WTC11 (cell line): ENCODE results near the gene ABCA3. TPM values are rescaled to one million over a fixed set of nuclear protein-coding genes. Genes with fewer than 3 reads are reported as not detected.

Experiments used
- ATAC-seq: fragments of 200-7000 bp; cut with Tn5 transposase; 2 replicates; pipeline ENCODE4 v1.10.0; 2021; ENCODE audit warnings: mild to moderate bottlenecking, moderate library complexity
- CTCF ChIA-PET: fragments of 300-600 bp; sonication (Branson Sonifier 250); formaldehyde crosslinking; loops from one replicate; lab custom pipeline; 2021; ENCODE audit warnings: antibody characterized with exemption; lab: Charles Lee
- POLR2A ChIA-PET: fragments of 350-600 bp; sonication (Branson Sonifier 250); formaldehyde crosslinking; loops from one replicate; lab custom pipeline; 2021; ENCODE audit warnings: antibody characterized with exemption; lab: Charles Lee
- DNase-seq: peaks from one replicate; pipeline ENCODE4 v3.0.0; 2021; ENCODE audit warnings: low spot score
- H3K27ac Mint-ChIP-seq: 2 replicates; pipeline ENCODE4 v1.8.0; 2021; ENCODE audit warnings: mixed read lengths
- H3K27me3 Mint-ChIP-seq: 2 replicates; pipeline ENCODE4 v1.8.0; 2021; ENCODE audit warnings: low read depth, mild to moderate bottlenecking, moderate library complexity, mixed read lengths
- H3K36me3 Mint-ChIP-seq: 2 replicates; pipeline ENCODE4 v1.8.0; 2021; ENCODE audit warnings: mixed read lengths
- H3K4me1 Mint-ChIP-seq: 2 replicates; pipeline ENCODE4 v1.8.0; 2022; ENCODE audit warnings: mixed read lengths
- H3K4me3 Mint-ChIP-seq: 2 replicates; pipeline ENCODE4 v1.8.0; 2021; ENCODE audit warnings: mild to moderate bottlenecking, moderate library complexity, mixed read lengths
- H3K9me3 Mint-ChIP-seq: 2 replicates; pipeline ENCODE4 v1.8.0; 2021; ENCODE audit warnings: mixed read lengths
- CBFB ChIP-seq: sonication (generic); formaldehyde crosslinking; IDR thresholded peaks from 2 replicates; pipeline ENCODE4 v1.8.1; 2022; ENCODE audit warnings: mild to moderate bottlenecking, low read depth, missing genetic modification reagents
- CREM ChIP-seq: sonication (generic); formaldehyde crosslinking; IDR thresholded peaks from 2 replicates; pipeline ENCODE4 v1.8.1; 2022; ENCODE audit warnings: mild to moderate bottlenecking, missing genetic modification reagents, moderate library complexity
- ESRRA ChIP-seq: sonication (generic); formaldehyde crosslinking; IDR thresholded peaks from 2 replicates; pipeline ENCODE4 v1.8.1; 2022; ENCODE audit warnings: mild to moderate bottlenecking, missing genetic modification reagents, borderline replicate concordance
- FOXP1 ChIP-seq: sonication (generic); formaldehyde crosslinking; IDR thresholded peaks from 2 replicates; pipeline ENCODE4 v1.8.0; 2022; ENCODE audit warnings: missing genetic modification reagents, mild to moderate bottlenecking, moderate library complexity, borderline replicate concordance
- GABPB1 ChIP-seq: sonication (generic); formaldehyde crosslinking; IDR thresholded peaks from 2 replicates; pipeline ENCODE4 v1.8.1; 2023; ENCODE audit warnings: mild to moderate bottlenecking, missing genetic modification reagents
- GTF2I ChIP-seq: fragments of 250-450 bp; sonication (Bioruptor Pico); conservative IDR thresholded peaks from 2 replicates; pipeline ENCODE4 v1.4.0; 2021; ENCODE audit warnings: mild to moderate bottlenecking
- MXD4 ChIP-seq: fragments of 250-450 bp; sonication (Bioruptor Pico); IDR thresholded peaks from 2 replicates; pipeline ENCODE4 v1.8.0; 2021; ENCODE audit warnings: mild to moderate bottlenecking, moderate library complexity, borderline replicate concordance
- NFE2L1 ChIP-seq: sonication (generic); formaldehyde crosslinking; IDR thresholded peaks from 2 replicates; pipeline ENCODE4 v1.8.1; 2023; ENCODE audit warnings: missing genetic modification reagents
- NR3C1 ChIP-seq: sonication (generic); formaldehyde crosslinking; conservative IDR thresholded peaks from 2 replicates; pipeline ENCODE4 v1.8.1; 2023; ENCODE audit warnings: low read depth, mild to moderate bottlenecking, missing genetic modification reagents
- SMAD4 ChIP-seq: sonication (generic); formaldehyde crosslinking; IDR thresholded peaks from 2 replicates; pipeline ENCODE4 v1.8.0; 2022; ENCODE audit warnings: mild to moderate bottlenecking, missing genetic modification reagents
- TEAD4 ChIP-seq: sonication (generic); formaldehyde crosslinking; IDR thresholded peaks from 2 replicates; pipeline ENCODE4 v1.8.0; 2022; ENCODE audit warnings: mild to moderate bottlenecking, missing genetic modification reagents
- ZNF396 ChIP-seq: fragments of 250-450 bp; sonication (Bioruptor Pico); IDR thresholded peaks from 2 replicates; pipeline ENCODE4 v1.8.0; 2021; ENCODE audit warnings: mild to moderate bottlenecking, moderate library complexity, borderline replicate concordance
- ZNF423 ChIP-seq: fragments of 250-450 bp; sonication (Bioruptor Pico); IDR thresholded peaks from 2 replicates; pipeline ENCODE4 v2.1.2; 2022; ENCODE audit warnings: mild to moderate bottlenecking, moderate library complexity
- total RNA-seq: library from RNA; stranded (reverse); gene quantifications from 3 replicates; pipeline ENCODE4 v1.2.3, GENCODE V29; 2021
- TF ChIP-seq, protein P1 (sequence below): fragments of 250-450 bp; sonication (Bioruptor Pico); IDR thresholded peaks from 2 replicates; pipeline ENCODE4 v1.9.0; 2021; ENCODE audit warnings: mild to moderate bottlenecking
- TF ChIP-seq, protein P2 (sequence below): sonication (generic); formaldehyde crosslinking; IDR thresholded peaks from 2 replicates; pipeline ENCODE4 v1.8.0; 2023; ENCODE audit warnings: mild to moderate bottlenecking, missing genetic modification reagents
- TF ChIP-seq, protein P3 (sequence below): sonication (generic); formaldehyde crosslinking; conservative IDR thresholded peaks from 2 replicates; pipeline ENCODE4 v1.8.1; 2022; ENCODE audit warnings: mild to moderate bottlenecking, missing genetic modification reagents
- TF ChIP-seq, protein P4 (sequence below): fragments of 250-450 bp; sonication (Bioruptor Pico); IDR thresholded peaks from 2 replicates; pipeline ENCODE4 v1.9.0; 2021; ENCODE audit warnings: mild to moderate bottlenecking, borderline replicate concordance
- TF ChIP-seq, protein P5 (sequence below): sonication (generic); formaldehyde crosslinking; conservative IDR thresholded peaks from 2 replicates; pipeline ENCODE4 v1.8.1; 2023; ENCODE audit warnings: mild to moderate bottlenecking, low read depth, missing genetic modification reagents, moderate library complexity
- TF ChIP-seq, protein P6 (sequence below): sonication (generic); formaldehyde crosslinking; IDR thresholded peaks from 2 replicates; pipeline ENCODE4 v1.8.1; 2023; ENCODE audit warnings: mild to moderate bottlenecking, missing genetic modification reagents, moderate library complexity

Gene ABCA3
- total RNA-seq, 1 experiment from 2014 or later: 12.1 TPM

DNA sequence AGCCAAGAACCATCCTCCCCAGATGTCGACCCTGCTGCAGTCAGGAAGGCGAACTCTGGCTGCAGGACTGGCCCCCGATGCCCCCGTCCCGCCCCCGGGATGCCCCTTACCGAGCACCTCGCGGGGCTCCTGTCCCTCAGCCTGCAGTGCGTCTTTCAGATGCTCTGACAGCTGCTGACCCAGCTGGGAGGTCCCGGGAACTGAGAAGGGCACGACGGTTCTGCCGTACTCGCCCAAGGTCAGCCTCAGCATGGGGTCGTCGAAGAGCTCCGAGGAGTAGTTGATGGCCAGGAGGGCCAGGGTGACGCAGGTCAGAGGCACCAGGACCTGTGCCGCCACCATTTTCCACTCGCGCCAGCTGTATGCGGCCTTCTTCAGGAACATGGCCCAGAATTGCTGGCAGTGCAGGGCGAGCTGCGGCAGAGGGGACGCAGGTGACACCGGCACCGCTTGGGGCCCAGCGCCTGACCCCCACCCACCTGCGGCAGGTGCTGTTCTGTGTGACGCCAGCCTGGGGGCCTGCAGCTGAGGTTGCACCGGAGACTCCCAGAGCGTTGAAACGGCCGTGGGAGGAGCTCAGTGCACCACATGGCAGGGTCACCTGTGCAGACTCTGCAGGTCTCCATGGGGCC, 52.5 kb downstream of the ABCA3 start:
- Mint-ChIP-seq H3K9me3 (no peaks in the 10 kb centered on the region), H3K4me3 (no peak overlapping the region), H3K36me3 (no peaks in the 10 kb centered on the region), H3K4me1 (no peaks in the 10 kb centered on the region), H3K27me3 (no peaks in the 10 kb centered on the region), H3K27ac (no peak overlapping the region)
- POLR2A ChIA-PET: interaction anchor here (0.8 kb wide), 1 partner anchor 192 kb away, joined by 3 read pairs; no protein-coding TSS in a partner anchor
- CTCF ChIA-PET: interaction anchor here (0.6 to 1.9 kb wide), 3 partner anchors 52 to 733 kb away, joined by 3 to 9 read pairs (median 4); partner anchors contain the start of gene ABCA3
- TF ChIP-seq NR3C1 (CRISPR knock-in tag): no peak
- TF ChIP-seq CREM (CRISPR knock-in tag): no peak
- no peak for TF ChIP-seq FOXP1 (CRISPR knock-in tag)
- TF ChIP-seq, protein P1, sequence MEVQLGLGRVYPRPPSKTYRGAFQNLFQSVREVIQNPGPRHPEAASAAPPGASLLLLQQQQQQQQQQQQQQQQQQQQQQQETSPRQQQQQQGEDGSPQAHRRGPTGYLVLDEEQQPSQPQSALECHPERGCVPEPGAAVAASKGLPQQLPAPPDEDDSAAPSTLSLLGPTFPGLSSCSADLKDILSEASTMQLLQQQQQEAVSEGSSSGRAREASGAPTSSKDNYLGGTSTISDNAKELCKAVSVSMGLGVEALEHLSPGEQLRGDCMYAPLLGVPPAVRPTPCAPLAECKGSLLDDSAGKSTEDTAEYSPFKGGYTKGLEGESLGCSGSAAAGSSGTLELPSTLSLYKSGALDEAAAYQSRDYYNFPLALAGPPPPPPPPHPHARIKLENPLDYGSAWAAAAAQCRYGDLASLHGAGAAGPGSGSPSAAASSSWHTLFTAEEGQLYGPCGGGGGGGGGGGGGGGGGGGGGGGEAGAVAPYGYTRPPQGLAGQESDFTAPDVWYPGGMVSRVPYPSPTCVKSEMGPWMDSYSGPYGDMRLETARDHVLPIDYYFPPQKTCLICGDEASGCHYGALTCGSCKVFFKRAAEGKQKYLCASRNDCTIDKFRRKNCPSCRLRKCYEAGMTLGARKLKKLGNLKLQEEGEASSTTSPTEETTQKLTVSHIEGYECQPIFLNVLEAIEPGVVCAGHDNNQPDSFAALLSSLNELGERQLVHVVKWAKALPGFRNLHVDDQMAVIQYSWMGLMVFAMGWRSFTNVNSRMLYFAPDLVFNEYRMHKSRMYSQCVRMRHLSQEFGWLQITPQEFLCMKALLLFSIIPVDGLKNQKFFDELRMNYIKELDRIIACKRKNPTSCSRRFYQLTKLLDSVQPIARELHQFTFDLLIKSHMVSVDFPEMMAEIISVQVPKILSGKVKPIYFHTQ (CRISPR knock-in tag): no peak
- TF ChIP-seq TEAD4 (CRISPR knock-in tag): no peak
- TF ChIP-seq, protein P2, sequence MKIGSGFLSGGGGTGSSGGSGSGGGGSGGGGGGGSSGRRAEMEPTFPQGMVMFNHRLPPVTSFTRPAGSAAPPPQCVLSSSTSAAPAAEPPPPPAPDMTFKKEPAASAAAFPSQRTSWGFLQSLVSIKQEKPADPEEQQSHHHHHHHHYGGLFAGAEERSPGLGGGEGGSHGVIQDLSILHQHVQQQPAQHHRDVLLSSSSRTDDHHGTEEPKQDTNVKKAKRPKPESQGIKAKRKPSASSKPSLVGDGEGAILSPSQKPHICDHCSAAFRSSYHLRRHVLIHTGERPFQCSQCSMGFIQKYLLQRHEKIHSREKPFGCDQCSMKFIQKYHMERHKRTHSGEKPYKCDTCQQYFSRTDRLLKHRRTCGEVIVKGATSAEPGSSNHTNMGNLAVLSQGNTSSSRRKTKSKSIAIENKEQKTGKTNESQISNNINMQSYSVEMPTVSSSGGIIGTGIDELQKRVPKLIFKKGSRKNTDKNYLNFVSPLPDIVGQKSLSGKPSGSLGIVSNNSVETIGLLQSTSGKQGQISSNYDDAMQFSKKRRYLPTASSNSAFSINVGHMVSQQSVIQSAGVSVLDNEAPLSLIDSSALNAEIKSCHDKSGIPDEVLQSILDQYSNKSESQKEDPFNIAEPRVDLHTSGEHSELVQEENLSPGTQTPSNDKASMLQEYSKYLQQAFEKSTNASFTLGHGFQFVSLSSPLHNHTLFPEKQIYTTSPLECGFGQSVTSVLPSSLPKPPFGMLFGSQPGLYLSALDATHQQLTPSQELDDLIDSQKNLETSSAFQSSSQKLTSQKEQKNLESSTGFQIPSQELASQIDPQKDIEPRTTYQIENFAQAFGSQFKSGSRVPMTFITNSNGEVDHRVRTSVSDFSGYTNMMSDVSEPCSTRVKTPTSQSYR (CRISPR knock-in tag): no peak
- no peak for TF ChIP-seq CBFB (CRISPR knock-in tag)
- TF ChIP-seq, protein P3, sequence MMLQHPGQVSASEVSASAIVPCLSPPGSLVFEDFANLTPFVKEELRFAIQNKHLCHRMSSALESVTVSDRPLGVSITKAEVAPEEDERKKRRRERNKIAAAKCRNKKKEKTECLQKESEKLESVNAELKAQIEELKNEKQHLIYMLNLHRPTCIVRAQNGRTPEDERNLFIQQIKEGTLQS (CRISPR knock-in tag): no peak
- TF ChIP-seq ESRRA: no peak
- TF ChIP-seq, protein P4, sequence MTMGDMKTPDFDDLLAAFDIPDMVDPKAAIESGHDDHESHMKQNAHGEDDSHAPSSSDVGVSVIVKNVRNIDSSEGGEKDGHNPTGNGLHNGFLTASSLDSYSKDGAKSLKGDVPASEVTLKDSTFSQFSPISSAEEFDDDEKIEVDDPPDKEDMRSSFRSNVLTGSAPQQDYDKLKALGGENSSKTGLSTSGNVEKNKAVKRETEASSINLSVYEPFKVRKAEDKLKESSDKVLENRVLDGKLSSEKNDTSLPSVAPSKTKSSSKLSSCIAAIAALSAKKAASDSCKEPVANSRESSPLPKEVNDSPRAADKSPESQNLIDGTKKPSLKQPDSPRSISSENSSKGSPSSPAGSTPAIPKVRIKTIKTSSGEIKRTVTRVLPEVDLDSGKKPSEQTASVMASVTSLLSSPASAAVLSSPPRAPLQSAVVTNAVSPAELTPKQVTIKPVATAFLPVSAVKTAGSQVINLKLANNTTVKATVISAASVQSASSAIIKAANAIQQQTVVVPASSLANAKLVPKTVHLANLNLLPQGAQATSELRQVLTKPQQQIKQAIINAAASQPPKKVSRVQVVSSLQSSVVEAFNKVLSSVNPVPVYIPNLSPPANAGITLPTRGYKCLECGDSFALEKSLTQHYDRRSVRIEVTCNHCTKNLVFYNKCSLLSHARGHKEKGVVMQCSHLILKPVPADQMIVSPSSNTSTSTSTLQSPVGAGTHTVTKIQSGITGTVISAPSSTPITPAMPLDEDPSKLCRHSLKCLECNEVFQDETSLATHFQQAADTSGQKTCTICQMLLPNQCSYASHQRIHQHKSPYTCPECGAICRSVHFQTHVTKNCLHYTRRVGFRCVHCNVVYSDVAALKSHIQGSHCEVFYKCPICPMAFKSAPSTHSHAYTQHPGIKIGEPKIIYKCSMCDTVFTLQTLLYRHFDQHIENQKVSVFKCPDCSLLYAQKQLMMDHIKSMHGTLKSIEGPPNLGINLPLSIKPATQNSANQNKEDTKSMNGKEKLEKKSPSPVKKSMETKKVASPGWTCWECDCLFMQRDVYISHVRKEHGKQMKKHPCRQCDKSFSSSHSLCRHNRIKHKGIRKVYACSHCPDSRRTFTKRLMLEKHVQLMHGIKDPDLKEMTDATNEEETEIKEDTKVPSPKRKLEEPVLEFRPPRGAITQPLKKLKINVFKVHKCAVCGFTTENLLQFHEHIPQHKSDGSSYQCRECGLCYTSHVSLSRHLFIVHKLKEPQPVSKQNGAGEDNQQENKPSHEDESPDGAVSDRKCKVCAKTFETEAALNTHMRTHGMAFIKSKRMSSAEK (CRISPR knock-in tag): no peak
- TF ChIP-seq GABPB1 (CRISPR knock-in tag): no peak
- TF ChIP-seq ZNF396 (CRISPR knock-in tag): no peak
- TF ChIP-seq MXD4 (CRISPR knock-in tag): no peak
- TF ChIP-seq, protein P5, sequence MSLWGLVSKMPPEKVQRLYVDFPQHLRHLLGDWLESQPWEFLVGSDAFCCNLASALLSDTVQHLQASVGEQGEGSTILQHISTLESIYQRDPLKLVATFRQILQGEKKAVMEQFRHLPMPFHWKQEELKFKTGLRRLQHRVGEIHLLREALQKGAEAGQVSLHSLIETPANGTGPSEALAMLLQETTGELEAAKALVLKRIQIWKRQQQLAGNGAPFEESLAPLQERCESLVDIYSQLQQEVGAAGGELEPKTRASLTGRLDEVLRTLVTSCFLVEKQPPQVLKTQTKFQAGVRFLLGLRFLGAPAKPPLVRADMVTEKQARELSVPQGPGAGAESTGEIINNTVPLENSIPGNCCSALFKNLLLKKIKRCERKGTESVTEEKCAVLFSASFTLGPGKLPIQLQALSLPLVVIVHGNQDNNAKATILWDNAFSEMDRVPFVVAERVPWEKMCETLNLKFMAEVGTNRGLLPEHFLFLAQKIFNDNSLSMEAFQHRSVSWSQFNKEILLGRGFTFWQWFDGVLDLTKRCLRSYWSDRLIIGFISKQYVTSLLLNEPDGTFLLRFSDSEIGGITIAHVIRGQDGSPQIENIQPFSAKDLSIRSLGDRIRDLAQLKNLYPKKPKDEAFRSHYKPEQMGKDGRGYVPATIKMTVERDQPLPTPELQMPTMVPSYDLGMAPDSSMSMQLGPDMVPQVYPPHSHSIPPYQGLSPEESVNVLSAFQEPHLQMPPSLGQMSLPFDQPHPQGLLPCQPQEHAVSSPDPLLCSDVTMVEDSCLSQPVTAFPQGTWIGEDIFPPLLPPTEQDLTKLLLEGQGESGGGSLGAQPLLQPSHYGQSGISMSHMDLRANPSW (CRISPR knock-in tag): no peak
- TF ChIP-seq, protein P6, sequence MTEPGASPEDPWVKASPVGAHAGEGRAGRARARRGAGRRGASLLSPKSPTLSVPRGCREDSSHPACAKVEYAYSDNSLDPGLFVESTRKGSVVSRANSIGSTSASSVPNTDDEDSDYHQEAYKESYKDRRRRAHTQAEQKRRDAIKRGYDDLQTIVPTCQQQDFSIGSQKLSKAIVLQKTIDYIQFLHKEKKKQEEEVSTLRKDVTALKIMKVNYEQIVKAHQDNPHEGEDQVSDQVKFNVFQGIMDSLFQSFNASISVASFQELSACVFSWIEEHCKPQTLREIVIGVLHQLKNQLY (CRISPR knock-in tag): no peak
- TF ChIP-seq ZNF423 (CRISPR knock-in tag): no peak
- TF ChIP-seq NFE2L1 (CRISPR knock-in tag): no peak
- TF ChIP-seq SMAD4 (CRISPR knock-in tag): no peak
- TF ChIP-seq GTF2I: no peak
- ATAC-seq (no peak), DNase-seq (no peak)
